ENCODE measurements around the gene TXNDC2.

Gene TXNDC2

GRCh38 chr18:9916808-9917207 lies 31.0 kb downstream of the TXNDC2 start:
- no peak for TF ChIP-seq CTCF (IDR thresholded peaks at IDR 0.05; ENCODE audit: low read length, missing control alignments)
- H3K4me3 ChIP-seq (replicated peaks; ENCODE audit: low read depth, low read length), result peak overlapping the region; percentile 84
- no peak for DNase-seq (ENCODE audit: low read depth)

- peak overlapping the region; percentile 31 for H3K4me3 ChIP-seq (replicated peaks; ENCODE audit: low read depth, low read length)
- DNase-seq (ENCODE audit: low read depth), result peak; percentile 54
- TF ChIP-seq CTCF (IDR thresholded peaks at IDR 0.05; ENCODE audit: low read length, missing control alignments), result no peak
Observed at GRCh38 chr18:9918016-9918680, 32.4 kb downstream of the TXNDC2 start.

- H3K4me3 ChIP-seq (replicated peaks; ENCODE audit: low read depth, low read length), result no peak overlapping the region
- no peak for TF ChIP-seq CTCF (IDR thresholded peaks at IDR 0.05; ENCODE audit: low read length, missing control alignments)
- no peak for DNase-seq (ENCODE audit: low read depth)
Observed at GRCh38 chr18:9919564-9920232, 33.9 kb downstream of the TXNDC2 start.

GRCh38 chr18:9922592-9923311 lies 37.0 kb downstream of the TXNDC2 start:
- TF ChIP-seq CTCF (IDR thresholded peaks at IDR 0.05; ENCODE audit: low read length, missing control alignments), result no peak
- H3K4me3 ChIP-seq (replicated peaks; ENCODE audit: low read depth, low read length), result no peak overlapping the region
- DNase-seq (ENCODE audit: low read depth), result no peak

GRCh38 chr18:9924371-9924943 lies 38.7 kb downstream of the TXNDC2 start:
- no peak for TF ChIP-seq CTCF (IDR thresholded peaks at IDR 0.05; ENCODE audit: low read length, missing control alignments)
- DNase-seq (ENCODE audit: low read depth), result no peak
- no peak overlapping the region for H3K4me3 ChIP-seq (replicated peaks; ENCODE audit: low read depth, low read length)

- H3K4me3 ChIP-seq (replicated peaks; ENCODE audit: low read depth, low read length), result no peak overlapping the region
- peak; percentile 61 for DNase-seq (ENCODE audit: low read depth)
- no peak for TF ChIP-seq CTCF (IDR thresholded peaks at IDR 0.05; ENCODE audit: low read length, missing control alignments)
Observed at GRCh38 chr18:9925369-9925768, 39.6 kb downstream of the TXNDC2 start.

All from fibroblast of pulmonary artery (primary cell).